Brain microvascular endothelial cell (primary cell): ENCODE data around the gene COL23A1.
"Not testable (repeated sequence)": the region's sequence is repeated elsewhere in the genome, so short reads cannot be mapped to it uniquely, and the experiment has no call there.

Source experiments
- DNase-seq: peaks from one replicate; pipeline ENCODE4 v3.0.0-alpha.2; 2020
- H3K27ac ChIP-seq: fragments of 250-450 bp; sonication (Bioruptor Pico); 2 replicates; pipeline ENCODE4 v1.5.1; 2020; ENCODE audit warnings: mild to moderate bottlenecking, moderate library complexity
- H3K27me3 ChIP-seq: fragments of 250-450 bp; sonication (Bioruptor Pico); replicated peaks from 2 replicates; pipeline ENCODE4 v1.5.1; 2020; ENCODE audit warnings: mild to moderate bottlenecking
- H3K36me3 ChIP-seq: fragments of 250-450 bp; sonication (Bioruptor Pico); replicated peaks from 2 replicates; pipeline ENCODE4 v1.5.1; 2020; ENCODE audit warnings: mild to moderate bottlenecking
- H3K4me3 ChIP-seq: 2 replicates; pipeline ENCODE4 v1.5.1; 2011; ENCODE audit warnings: low read depth, mild to moderate bottlenecking, control low read depth, low read length, moderate library complexity
- CTCF ChIP-seq: IDR thresholded peaks from 2 replicates; pipeline ENCODE4 v1.5.1; 2011; ENCODE audit warnings: low read depth, mild to moderate bottlenecking, moderate library complexity, low read length, control low read depth, inconsistent platforms; ENCODE audit errors: missing control alignments
- in situ Hi-C: cut with HindIII; loops from 2 replicates; pipeline ENCODE4 v1.10.0; 2017; ENCODE audit warnings: low sequenced_read_pairs, low pct_ligation_motif_present

COL23A1 gene

DNA sequence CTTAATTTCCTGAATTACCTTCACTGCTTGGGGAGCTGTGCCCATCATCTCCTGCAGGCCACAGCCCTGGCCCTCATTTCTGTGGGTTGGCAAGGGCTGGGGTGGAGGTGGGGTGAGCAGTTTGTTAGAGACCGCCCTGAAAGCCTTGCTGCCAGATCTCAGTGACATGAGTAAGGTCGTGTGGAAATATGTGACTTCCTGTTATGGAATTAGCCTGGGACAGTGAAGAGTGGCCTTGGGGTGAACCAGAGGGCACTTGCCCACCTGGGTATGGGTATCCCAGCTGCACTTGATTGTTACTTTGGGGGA is 388.3 kb downstream of the COL23A1 start:
- TF ChIP-seq CTCF, result no peak
- no peaks in the 10 kb centered on the region for H3K27me3 ChIP-seq
- H3K4me3 ChIP-seq, result no peak overlapping the region
- no peak for DNase-seq
- in situ Hi-C loops, result no loop called here
- H3K36me3 ChIP-seq, result peaks cover 22% of the 10 kb centered on the region
- no peak overlapping the region for H3K27ac ChIP-seq

- no peak overlapping the region for H3K4me3 ChIP-seq
- H3K36me3 ChIP-seq, result peaks cover 17% of the 10 kb centered on the region
- H3K27ac ChIP-seq, result no peak overlapping the region
- no peak for DNase-seq
- no peak for TF ChIP-seq CTCF
- H3K27me3 ChIP-seq, result no peaks in the 10 kb centered on the region
- in situ Hi-C loops, result no loop called here
Measured at GRCh38 chr5:178201221-178201926, 388.8 kb downstream of the COL23A1 start.

- Histone ChIP-seq H3K4me3 (no peak overlapping the region), H3K36me3 (peaks cover 1% of the 10 kb centered on the region), H3K27ac (no peak overlapping the region), H3K27me3 (no peaks in the 10 kb centered on the region)
- in situ Hi-C loops, result no loop called here
- no peak for TF ChIP-seq CTCF
- no peak for DNase-seq
Measured at GRCh38 chr5:178199581-178200434, 390.4 kb downstream of the COL23A1 start.

DNA sequence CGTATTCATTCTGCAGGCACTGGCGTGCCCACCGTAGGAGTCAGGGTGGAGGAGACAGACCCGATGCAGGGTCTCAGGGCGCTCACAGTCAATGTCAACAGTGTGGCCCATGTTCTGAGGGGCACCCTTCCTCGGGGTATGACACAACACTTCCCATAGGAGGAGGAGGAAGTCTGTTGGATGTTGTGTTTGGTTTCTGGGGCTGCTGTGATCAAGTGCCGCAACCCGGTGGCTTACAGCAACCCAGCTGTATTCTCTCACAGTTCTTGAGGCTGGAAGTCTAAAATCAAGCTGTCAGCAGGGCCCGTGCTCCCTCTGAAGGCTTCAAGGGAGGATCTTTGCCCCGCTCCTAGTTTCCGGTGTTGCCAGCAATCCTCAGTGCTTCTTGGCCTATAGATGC is 391.5 kb downstream of the COL23A1 start:
- DNase-seq, result no peak
- in situ Hi-C loops, result no loop called here
- no peak overlapping the region for H3K4me3 ChIP-seq

GRCh38 chr5:178198151-178198550 is 392.0 kb downstream of the COL23A1 start:
- not testable (repeated sequence) for H3K27ac ChIP-seq

More for the DNA sequence above, 391.5 kb downstream of the COL23A1 start:
- TF ChIP-seq CTCF, result no peak
- peaks cover 4% of the 10 kb centered on the region for H3K27me3 ChIP-seq
- no peaks in the 10 kb centered on the region for H3K36me3 ChIP-seq
- no peak overlapping the region for H3K27ac ChIP-seq

DNA sequence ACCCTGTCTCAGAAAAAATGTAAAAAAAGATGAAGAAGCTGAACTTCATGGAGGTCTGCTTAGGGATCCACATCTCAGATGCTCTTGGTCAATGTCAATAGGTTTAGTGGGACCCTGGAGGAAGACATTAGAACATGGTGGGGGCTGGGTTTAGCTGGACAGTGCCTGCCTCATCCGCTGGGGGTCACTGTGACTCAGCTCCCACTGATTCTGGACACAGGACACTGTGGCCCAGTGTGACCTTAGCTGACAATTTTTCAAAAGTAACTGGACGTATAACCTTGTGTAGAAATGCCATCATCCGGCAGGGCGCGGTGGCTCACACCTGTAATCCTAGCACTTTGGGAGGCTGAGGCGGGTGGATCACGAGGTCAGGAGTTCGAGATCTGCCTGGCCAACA is 393.2 kb downstream of the COL23A1 start:
- Histone ChIP-seq H3K27ac (no peak overlapping the region), H3K36me3 (no peaks in the 10 kb centered on the region), H3K27me3 (peaks cover 4% of the 10 kb centered on the region), H3K4me3 (no peak overlapping the region)
- peak; percentile 58 for TF ChIP-seq CTCF
- DNase-seq, result no peak
- in situ Hi-C loops, result no loop called here

More at GRCh38 chr5:178198151-178198550, 392.0 kb downstream of the COL23A1 start:
- in situ Hi-C loops, H3K4me3 ChIP-seq, H3K27me3 ChIP-seq, H3K36me3 ChIP-seq, DNase-seq: not testable (repeated sequence)
